HepG2 (cell line): ENCODE data around the gene CAPN11. TPM values are rescaled to one million over a fixed set of nuclear protein-coding genes. Genes with fewer than 3 reads are reported as not detected.

Experiments used
- KLF13 ChIP-seq: sonication (generic); formaldehyde crosslinking; IDR thresholded peaks from 2 replicates; pipeline ENCODE4 v1.4.0; 2020; ENCODE audit warnings: mild to moderate bottlenecking, missing genetic modification reagents
- PCBP1 ChIP-seq: fragments of 200-400 bp; formaldehyde crosslinking; IDR thresholded peaks from 2 replicates; pipeline ENCODE4 v1.6.1; 2017; ENCODE audit warnings: mild to moderate bottlenecking, low read depth, low read length, borderline replicate concordance
- RFX3 ChIP-seq: IDR thresholded peaks from 2 replicates; pipeline ENCODE4 v1.6.1; 2016; ENCODE audit warnings: missing biosample characterization, missing genetic modification reagents
- ZNF550 ChIP-seq: sonication (generic); formaldehyde crosslinking; IDR thresholded peaks from 2 replicates; pipeline ENCODE4 v1.4.0; 2020; ENCODE audit warnings: mild to moderate bottlenecking, missing genetic modification reagents, borderline replicate concordance
- ZNF883 ChIP-seq: sonication (generic); formaldehyde crosslinking; IDR thresholded peaks from 2 replicates; pipeline ENCODE4 v1.5.1; 2020; ENCODE audit warnings: mild to moderate bottlenecking, missing genetic modification reagents; ENCODE audit errors: not compliant biosample characterization
- polyA plus RNA-seq, 8 experiments: library from polyadenylated mRNA; depleted of rRNA in 3 of 8; stranded (reverse) in 7 of 8; unstranded in 1 of 8; fragments of >200 nt; fragmentation: Illumina TruSeq in 4 of 8; extraction: Trizol in 4 of 8; gene quantifications; 2 replicates each; pipeline versions ENCODE4 v1.2.1 to v1.2.3, GENCODE V29; 2011 to 2016; ENCODE audit warnings: low read depth in 4 of 8, missing spikeins in 1 of 8, mixed read lengths in 1 of 8; ENCODE audit not compliant: insufficient read depth in 1 of 8
- total RNA-seq, 5 experiments: library from RNA; depleted of rRNA; stranded (reverse); fragments of >200 nt; fragmentation: Illumina TruSeq; extraction: Trizol; gene quantifications; 2 replicates each; pipeline ENCODE4 v1.2.3, GENCODE V29; 2016; ENCODE audit warnings: low read depth in 1 of 5
- TF ChIP-seq, protein P1 (sequence below), 2 experiments: fragments of 450-650 bp in 1 of 2; sonication (generic) in 1 of 2; formaldehyde crosslinking in 1 of 2; IDR thresholded peaks; 2 replicates each; pipeline versions ENCODE4 v1.6.1 to v1.8.0; 2016 to 2022; ENCODE audit warnings: antibody characterized with exemption in 1 of 2, mild to moderate bottlenecking in 1 of 2, missing genetic modification reagents in 1 of 2
- TF ChIP-seq, protein P2 (sequence below): sonication (generic); formaldehyde crosslinking; IDR thresholded peaks from 2 replicates; pipeline ENCODE4 v1.5.0; 2020; ENCODE audit warnings: mild to moderate bottlenecking, missing genetic modification reagents, borderline replicate concordance
- TF ChIP-seq, protein P3 (sequence below): sonication (generic); formaldehyde crosslinking; IDR thresholded peaks from 2 replicates; pipeline ENCODE4 v1.8.0; 2022; ENCODE audit warnings: missing genetic modification reagents, mild to moderate bottlenecking, inconsistent platforms, borderline replicate concordance
- TF ChIP-seq, protein P4 (sequence below): sonication (generic); formaldehyde crosslinking; IDR thresholded peaks from 2 replicates; pipeline ENCODE4 v1.4.0; 2020; ENCODE audit warnings: missing genetic modification reagents, mild to moderate bottlenecking, borderline replicate concordance
- TF ChIP-seq, protein P5 (sequence below): sonication (generic); formaldehyde crosslinking; IDR thresholded peaks from 2 replicates; pipeline ENCODE4 v1.8.0; 2022; ENCODE audit warnings: missing genetic modification reagents, low read depth, mild to moderate bottlenecking, borderline replicate concordance

The CAPN11 gene
- total and polyA plus RNA-seq, 2 of the 13 experiments (the other 11 are each of a cell fraction or from before 2014, with no cell fraction given) = 0.07 to 0.11 TPM

DNA sequence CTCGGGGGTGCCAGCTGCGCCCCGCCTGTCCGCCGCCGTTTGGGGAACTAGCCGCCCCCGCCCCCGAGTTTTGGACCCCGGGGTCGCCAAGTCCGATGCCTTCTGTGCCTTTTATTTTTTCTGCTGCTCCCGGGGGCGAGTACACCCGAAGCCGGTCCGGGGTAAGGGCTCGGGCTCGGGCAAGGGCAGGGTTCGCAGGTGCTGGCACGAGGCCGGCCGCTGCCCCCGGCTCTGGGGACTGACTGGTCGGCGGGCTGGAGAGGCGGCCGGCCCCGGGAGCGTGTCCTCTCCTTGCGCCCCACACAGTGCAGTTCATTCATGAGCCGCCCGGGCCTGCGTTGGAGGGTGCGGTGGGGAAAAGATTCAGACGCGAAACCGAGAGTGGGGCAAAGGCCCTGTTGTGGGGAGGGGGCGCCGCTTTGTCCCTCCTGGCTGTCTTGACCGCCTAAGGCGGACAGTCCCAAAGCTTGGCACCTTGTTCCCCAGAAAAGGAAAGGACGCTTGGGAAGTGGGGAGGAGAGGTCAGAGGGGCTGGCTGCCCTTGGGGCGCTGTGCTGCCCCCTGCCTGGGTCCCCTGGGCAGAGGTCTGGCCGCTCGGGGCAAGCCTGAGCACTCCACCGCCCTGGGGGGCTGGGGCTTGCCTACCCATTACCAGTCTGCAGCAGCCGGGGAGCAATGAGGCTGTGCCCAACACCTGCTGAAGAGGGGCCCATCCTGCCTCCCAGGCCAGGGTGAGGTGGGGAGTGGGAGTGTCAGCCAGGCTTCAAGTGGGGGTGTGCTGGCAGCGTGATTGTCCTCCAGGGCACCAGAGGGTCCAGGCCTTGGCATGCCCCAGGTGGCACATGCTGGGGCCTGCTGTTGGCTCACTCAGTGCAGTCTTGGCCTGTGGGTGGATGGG is 30.4 kb upstream of the CAPN11 start (continued):
- TF ChIP-seq, protein P1, sequence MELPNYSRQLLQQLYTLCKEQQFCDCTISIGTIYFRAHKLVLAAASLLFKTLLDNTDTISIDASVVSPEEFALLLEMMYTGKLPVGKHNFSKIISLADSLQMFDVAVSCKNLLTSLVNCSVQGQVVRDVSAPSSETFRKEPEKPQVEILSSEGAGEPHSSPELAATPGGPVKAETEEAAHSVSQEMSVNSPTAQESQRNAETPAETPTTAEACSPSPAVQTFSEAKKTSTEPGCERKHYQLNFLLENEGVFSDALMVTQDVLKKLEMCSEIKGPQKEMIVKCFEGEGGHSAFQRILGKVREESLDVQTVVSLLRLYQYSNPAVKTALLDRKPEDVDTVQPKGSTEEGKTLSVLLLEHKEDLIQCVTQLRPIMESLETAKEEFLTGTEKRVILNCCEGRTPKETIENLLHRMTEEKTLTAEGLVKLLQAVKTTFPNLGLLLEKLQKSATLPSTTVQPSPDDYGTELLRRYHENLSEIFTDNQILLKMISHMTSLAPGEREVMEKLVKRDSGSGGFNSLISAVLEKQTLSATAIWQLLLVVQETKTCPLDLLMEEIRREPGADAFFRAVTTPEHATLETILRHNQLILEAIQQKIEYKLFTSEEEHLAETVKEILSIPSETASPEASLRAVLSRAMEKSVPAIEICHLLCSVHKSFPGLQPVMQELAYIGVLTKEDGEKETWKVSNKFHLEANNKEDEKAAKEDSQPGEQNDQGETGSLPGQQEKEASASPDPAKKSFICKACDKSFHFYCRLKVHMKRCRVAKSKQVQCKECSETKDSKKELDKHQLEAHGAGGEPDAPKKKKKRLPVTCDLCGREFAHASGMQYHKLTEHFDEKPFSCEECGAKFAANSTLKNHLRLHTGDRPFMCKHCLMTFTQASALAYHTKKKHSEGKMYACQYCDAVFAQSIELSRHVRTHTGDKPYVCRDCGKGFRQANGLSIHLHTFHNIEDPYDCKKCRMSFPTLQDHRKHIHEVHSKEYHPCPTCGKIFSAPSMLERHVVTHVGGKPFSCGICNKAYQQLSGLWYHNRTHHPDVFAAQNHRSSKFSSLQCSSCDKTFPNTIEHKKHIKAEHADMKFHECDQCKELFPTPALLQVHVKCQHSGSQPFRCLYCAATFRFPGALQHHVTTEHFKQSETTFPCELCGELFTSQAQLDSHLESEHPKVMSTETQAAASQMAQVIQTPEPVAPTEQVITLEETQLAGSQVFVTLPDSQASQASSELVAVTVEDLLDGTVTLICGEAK (IDR thresholded peaks at IDR 0.05) = no peak
- TF ChIP-seq, protein P1 (CRISPR knock-in tag; IDR thresholded peaks at IDR 0.05) = peak; percentile 76; the same call in 1 of the 2 replicates
- no peak for TF ChIP-seq ZNF883 (CRISPR knock-in tag)
- TF ChIP-seq, protein P2, sequence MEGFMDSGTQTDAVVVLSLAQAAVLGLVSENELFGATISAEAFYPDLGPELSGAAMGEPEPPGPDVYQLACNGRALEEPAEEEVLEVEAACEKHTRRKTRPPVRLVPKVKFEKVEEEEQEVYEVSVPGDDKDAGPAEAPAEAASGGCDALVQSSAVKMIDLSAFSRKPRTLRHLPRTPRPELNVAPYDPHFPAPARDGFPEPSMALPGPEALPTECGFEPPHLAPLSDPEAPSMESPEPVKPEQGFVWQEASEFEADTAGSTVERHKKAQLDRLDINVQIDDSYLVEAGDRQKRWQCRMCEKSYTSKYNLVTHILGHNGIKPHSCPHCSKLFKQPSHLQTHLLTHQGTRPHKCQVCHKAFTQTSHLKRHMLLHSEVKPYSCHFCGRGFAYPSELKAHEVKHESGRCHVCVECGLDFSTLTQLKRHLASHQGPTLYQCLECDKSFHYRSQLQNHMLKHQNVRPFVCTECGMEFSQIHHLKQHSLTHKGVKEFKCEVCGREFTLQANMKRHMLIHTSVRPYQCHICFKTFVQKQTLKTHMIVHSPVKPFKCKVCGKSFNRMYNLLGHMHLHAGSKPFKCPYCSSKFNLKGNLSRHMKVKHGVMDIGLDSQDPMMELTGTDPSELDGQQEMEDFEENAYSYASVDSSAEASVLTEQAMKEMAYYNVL (CRISPR knock-in tag) = peak; percentile 70; the same call in 1 of the 2 replicates
- TF ChIP-seq, protein P3, sequence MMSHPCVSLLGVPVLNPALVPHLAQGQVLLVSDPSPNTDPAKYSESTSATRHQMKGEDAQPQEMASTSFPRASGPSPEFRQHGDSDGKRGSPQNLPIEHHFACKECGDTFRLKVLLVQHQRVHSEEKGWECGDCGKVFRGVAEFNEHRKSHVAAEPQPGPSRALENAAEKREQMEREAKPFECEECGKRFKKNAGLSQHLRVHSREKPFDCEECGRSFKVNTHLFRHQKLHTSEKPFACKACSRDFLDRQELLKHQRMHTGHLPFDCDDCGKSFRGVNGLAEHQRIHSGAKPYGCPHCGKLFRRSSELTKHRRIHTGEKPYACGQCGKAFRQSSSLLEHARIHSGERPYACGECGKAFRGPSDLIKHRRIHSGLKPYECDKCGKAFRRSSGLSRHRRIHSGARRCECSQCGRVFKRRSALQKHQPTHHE = 0 out of 2 replicates have a peak, but pooled peaks have one; percentile 18
- no peak for TF ChIP-seq KLF13 (CRISPR knock-in tag)
- TF ChIP-seq RFX3 (CRISPR knock-in tag) = no peak
- TF ChIP-seq PCBP1 = 0 out of 2 replicates have a peak, but pooled peaks have one; percentile 10
- TF ChIP-seq, protein P4, sequence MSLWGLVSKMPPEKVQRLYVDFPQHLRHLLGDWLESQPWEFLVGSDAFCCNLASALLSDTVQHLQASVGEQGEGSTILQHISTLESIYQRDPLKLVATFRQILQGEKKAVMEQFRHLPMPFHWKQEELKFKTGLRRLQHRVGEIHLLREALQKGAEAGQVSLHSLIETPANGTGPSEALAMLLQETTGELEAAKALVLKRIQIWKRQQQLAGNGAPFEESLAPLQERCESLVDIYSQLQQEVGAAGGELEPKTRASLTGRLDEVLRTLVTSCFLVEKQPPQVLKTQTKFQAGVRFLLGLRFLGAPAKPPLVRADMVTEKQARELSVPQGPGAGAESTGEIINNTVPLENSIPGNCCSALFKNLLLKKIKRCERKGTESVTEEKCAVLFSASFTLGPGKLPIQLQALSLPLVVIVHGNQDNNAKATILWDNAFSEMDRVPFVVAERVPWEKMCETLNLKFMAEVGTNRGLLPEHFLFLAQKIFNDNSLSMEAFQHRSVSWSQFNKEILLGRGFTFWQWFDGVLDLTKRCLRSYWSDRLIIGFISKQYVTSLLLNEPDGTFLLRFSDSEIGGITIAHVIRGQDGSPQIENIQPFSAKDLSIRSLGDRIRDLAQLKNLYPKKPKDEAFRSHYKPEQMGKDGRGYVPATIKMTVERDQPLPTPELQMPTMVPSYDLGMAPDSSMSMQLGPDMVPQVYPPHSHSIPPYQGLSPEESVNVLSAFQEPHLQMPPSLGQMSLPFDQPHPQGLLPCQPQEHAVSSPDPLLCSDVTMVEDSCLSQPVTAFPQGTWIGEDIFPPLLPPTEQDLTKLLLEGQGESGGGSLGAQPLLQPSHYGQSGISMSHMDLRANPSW (CRISPR knock-in tag) = no peak
- TF ChIP-seq, protein P5, sequence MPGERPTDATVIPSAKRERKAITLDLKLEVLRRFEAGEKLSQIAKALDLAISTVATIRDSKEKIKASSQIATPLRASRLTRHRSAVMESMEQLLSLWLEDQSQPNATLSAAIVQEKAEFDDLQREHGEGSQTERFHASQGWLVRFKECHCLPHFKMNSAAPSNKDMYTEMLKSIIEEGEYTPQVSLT (CRISPR knock-in tag) = no peak
- no peak for TF ChIP-seq ZNF550 (CRISPR knock-in tag)
